Upper lobe of right lung (tissue), 1 donor: ENCODE results near the gene DNA2. TPM values are rescaled to one million over a fixed set of nuclear protein-coding genes. Genes with fewer than 3 reads are reported as not detected.

ENCODE experiments used
- ATAC-seq: fragments of 200-7000 bp; cut with Tn5 transposase; one replicate; pipeline ENCODE4 v1.9.1; 2020; ENCODE audit warnings: mild to moderate bottlenecking, moderate library complexity
- DNase-seq: peaks from one replicate; pipeline ENCODE4 v3.0.0-alpha.2; 2020
- H3K27ac ChIP-seq: fragments of 200-600 bp; one replicate; pipeline ENCODE4 v1.8.0; 2022
- H3K27me3 ChIP-seq: fragments of 200-600 bp; one replicate; pipeline ENCODE4 v1.8.0; 2022; ENCODE audit warnings: mild to moderate bottlenecking
- H3K36me3 ChIP-seq: fragments of 200-600 bp; one replicate; pipeline ENCODE4 v1.8.0; 2022
- H3K4me1 ChIP-seq: fragments of 200-600 bp; one replicate; pipeline ENCODE4 v1.8.0; 2022
- H3K4me3 ChIP-seq: fragments of 200-600 bp; one replicate; pipeline ENCODE4 v1.8.0; 2022; ENCODE audit warnings: mild to moderate bottlenecking
- H3K9me3 ChIP-seq: fragments of 200-600 bp; one replicate; pipeline ENCODE4 v1.8.0; 2022
- intact Hi-C: fragments of 100-400 bp; cut with DNase I; formaldehyde crosslinking; loops from one replicate; pipeline ENCODE4 v1.11.0; 2022
- total RNA-seq: library from RNA; stranded (reverse); fragmentation: NEBNext Ultra II Directional; extraction: Animal tissue kit (Norgen Biotek cat#: 25700); gene quantifications from one replicate; pipeline ENCODE4 v1.2.1, GENCODE V29; 2021
- TF ChIP-seq, protein P1 (sequence below): fragments of 200-600 bp; IDR thresholded peaks from one replicate; pipeline ENCODE4 v1.8.0; 2022; ENCODE audit warnings: antibody characterized with exemption
- donor health status: DM: no; HTN: yes; CAD: no; lungs with severe emphysema.

Gene DNA2
- total RNA-seq, 1 donor from 2014 or later, result 5.2 TPM

DNA sequence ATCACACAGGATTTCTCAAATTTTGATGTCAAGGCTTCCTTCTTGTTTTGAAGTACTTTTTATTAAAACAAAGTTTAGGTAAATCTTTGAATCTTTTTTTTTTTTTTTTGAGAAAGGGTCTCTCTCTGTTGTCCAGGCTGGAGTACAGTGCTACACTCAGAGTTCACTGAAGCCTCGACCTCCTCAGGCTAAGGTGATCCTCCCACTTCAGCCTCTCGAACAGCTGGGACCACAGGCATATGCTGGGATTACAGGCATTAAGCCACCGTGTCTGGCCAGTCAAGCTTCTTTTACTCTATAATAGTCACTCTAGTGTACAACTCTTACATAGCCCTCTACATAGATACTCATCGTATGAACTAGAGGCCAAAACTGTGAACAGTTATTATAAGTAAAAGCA lies 68.1 kb downstream of the DNA2 start:
- no peak overlapping the region for H3K27ac ChIP-seq
- TF ChIP-seq, protein P1, sequence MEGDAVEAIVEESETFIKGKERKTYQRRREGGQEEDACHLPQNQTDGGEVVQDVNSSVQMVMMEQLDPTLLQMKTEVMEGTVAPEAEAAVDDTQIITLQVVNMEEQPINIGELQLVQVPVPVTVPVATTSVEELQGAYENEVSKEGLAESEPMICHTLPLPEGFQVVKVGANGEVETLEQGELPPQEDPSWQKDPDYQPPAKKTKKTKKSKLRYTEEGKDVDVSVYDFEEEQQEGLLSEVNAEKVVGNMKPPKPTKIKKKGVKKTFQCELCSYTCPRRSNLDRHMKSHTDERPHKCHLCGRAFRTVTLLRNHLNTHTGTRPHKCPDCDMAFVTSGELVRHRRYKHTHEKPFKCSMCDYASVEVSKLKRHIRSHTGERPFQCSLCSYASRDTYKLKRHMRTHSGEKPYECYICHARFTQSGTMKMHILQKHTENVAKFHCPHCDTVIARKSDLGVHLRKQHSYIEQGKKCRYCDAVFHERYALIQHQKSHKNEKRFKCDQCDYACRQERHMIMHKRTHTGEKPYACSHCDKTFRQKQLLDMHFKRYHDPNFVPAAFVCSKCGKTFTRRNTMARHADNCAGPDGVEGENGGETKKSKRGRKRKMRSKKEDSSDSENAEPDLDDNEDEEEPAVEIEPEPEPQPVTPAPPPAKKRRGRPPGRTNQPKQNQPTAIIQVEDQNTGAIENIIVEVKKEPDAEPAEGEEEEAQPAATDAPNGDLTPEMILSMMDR, result no peak
- intact Hi-C loops, result no loop called here

DNA sequence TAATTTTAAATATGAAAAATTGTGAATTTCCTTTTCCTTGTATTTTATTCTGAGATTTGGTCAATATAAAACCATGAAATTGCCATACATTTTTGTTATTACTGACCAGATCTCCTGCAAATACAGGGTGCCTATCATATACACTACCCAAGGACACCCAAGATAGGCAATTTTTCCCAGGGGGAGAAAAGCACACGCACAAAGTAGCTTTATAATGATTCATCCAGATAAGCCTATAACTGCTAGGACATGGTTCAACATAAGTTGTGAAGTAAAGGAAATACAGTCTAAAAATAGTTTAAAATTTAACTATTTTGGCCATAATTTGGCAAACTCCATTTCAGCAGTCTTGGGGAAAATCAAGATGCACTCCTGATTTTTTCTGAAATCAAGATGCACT lies 69.5 kb downstream of the DNA2 start:
- intact Hi-C loops, result no loop called here

More for the DNA sequence above, 68.1 kb downstream of the DNA2 start:
- H3K4me1 ChIP-seq, result peaks cover 5% of the 10 kb centered on the region
- H3K27me3 ChIP-seq, result no peaks in the 10 kb centered on the region
- H3K9me3 ChIP-seq, result no peaks in the 10 kb centered on the region
- no peak for ATAC-seq
- no peak for DNase-seq
- H3K36me3 ChIP-seq, result peaks cover 22% of the 10 kb centered on the region
- H3K4me3 ChIP-seq, result no peak overlapping the region

DNA sequence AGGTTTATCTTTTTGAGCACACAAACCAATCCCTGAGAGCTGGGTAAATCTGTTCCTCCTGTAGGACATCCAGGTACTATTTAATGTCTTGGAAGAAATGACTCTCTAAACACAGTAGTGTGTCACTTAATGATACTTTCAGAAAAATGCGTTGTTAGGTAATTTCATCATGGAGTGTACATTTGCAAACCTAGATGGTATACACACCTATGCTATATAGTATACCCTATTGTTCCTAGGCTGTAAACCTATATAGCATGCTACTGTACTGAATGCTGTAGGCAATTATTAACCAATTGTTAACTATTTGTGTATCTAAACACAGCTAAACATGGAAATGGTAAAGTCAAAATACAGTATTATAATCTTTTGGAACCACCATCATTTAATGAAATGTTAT lies 74.8 kb downstream of the DNA2 start:
- no peaks in the 10 kb centered on the region for H3K4me1 ChIP-seq
- H3K9me3 ChIP-seq, result no peaks in the 10 kb centered on the region
- peaks cover 74% of the 10 kb centered on the region for H3K36me3 ChIP-seq
- H3K27me3 ChIP-seq, result no peaks in the 10 kb centered on the region
- no peak overlapping the region for H3K4me3 ChIP-seq
- TF ChIP-seq, protein P1, result no peak
- no peak overlapping the region for H3K27ac ChIP-seq
- DNase-seq (no peak), ATAC-seq (no peak)
- intact Hi-C loops, result no loop called here

More for the DNA sequence above, 69.5 kb downstream of the DNA2 start:
- H3K9me3 ChIP-seq, result no peaks in the 10 kb centered on the region
- peaks cover 5% of the 10 kb centered on the region for H3K4me1 ChIP-seq
- TF ChIP-seq, protein P1, result no peak
- DNase-seq (no peak), ATAC-seq (no peak)
- no peak overlapping the region for H3K4me3 ChIP-seq
- peaks cover 31% of the 10 kb centered on the region for H3K36me3 ChIP-seq
- H3K27ac ChIP-seq, result no peak overlapping the region
- H3K27me3 ChIP-seq, result no peaks in the 10 kb centered on the region

DNA sequence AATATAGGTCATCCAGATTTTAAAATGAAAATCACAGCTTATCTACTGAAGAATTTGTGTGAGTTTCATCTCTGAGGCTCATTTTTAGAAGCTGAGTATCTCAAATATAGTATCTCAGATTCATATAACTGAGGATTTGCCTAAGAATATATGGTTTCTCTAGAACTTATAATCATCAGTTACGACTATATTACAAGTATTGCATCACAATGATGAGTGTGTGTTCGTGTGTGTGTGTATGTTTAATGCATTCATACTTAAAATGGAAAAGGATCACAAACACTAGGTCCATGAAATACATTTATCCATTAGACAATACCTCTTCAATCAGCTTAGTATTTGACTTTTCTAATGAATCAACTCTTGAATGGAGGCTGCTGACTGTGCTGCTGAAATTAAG lies 86.0 kb downstream of the DNA2 start:
- TF ChIP-seq, protein P1, result no peak
- H3K4me1 ChIP-seq, result no peaks in the 10 kb centered on the region
- ATAC-seq (no peak), DNase-seq (no peak)
- H3K27ac ChIP-seq, result no peak overlapping the region
- intact Hi-C loops, result no loop called here
- no peak overlapping the region for H3K4me3 ChIP-seq
- no peaks in the 10 kb centered on the region for H3K9me3 ChIP-seq
- no peaks in the 10 kb centered on the region for H3K27me3 ChIP-seq
- peaks cover 97% of the 10 kb centered on the region for H3K36me3 ChIP-seq

DNA sequence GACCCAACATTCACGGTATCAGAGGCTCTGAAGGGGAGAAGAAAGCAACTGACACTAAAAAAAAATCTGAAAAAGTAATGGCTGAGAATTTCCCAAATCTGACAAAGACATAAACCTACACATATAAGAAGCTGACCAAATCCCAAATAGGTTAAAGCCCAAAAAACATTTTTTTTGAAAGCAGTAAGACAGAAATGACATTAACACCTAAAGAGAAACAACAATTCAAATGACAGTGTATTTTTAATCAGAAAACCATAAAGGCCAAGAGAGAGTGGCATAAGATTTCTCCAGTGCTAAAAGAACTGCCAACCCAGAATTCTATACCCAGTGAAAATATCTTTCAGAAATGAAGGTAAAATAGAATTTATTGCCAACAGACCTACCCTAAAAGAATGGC lies 100.2 kb downstream of the DNA2 start:
- intact Hi-C loops, result no loop called here
- Histone ChIP-seq H3K4me1 (no peaks in the 10 kb centered on the region), H3K36me3 (peaks cover 59% of the 10 kb centered on the region), H3K27me3 (no peaks in the 10 kb centered on the region), H3K27ac (no peak overlapping the region), H3K4me3 (no peak overlapping the region), H3K9me3 (no peaks in the 10 kb centered on the region)
- DNase-seq (no peak), ATAC-seq (no peak)
- TF ChIP-seq, protein P1, result no peak

DNA sequence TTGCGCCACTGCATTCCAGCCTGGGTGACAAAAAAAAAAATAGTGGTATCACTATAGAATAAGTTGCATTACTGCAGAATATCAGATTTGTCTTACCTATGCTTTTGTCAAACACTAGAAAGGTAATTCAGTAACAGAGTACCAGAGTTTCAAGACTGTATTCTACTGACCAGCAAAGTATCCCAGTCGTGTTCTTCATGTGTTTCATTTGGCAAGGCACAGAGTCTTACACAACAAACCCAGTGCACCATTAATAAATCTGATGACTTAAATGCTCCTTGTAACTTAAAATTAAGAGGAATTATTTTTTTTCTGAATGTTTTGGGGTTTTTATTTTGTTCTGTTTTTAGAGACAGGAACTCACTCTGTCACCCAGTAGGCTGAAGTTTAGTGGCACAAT lies 104.7 kb downstream of the DNA2 start:
- no peak for ATAC-seq
- intact Hi-C loops, result no loop called here

More for the DNA sequence above, 104.7 kb downstream of the DNA2 start:
- DNase-seq, result no peak
- TF ChIP-seq, protein P1, result no peak
- H3K27ac ChIP-seq, result no peak overlapping the region
- no peaks in the 10 kb centered on the region for H3K27me3 ChIP-seq
- H3K4me1 ChIP-seq, result no peaks in the 10 kb centered on the region
- H3K4me3 ChIP-seq, result no peak overlapping the region
- H3K9me3 ChIP-seq, result no peaks in the 10 kb centered on the region
- peaks cover 42% of the 10 kb centered on the region for H3K36me3 ChIP-seq
